ENCODE data around the gene NDUFB8.

Gene NDUFB8

DNA sequence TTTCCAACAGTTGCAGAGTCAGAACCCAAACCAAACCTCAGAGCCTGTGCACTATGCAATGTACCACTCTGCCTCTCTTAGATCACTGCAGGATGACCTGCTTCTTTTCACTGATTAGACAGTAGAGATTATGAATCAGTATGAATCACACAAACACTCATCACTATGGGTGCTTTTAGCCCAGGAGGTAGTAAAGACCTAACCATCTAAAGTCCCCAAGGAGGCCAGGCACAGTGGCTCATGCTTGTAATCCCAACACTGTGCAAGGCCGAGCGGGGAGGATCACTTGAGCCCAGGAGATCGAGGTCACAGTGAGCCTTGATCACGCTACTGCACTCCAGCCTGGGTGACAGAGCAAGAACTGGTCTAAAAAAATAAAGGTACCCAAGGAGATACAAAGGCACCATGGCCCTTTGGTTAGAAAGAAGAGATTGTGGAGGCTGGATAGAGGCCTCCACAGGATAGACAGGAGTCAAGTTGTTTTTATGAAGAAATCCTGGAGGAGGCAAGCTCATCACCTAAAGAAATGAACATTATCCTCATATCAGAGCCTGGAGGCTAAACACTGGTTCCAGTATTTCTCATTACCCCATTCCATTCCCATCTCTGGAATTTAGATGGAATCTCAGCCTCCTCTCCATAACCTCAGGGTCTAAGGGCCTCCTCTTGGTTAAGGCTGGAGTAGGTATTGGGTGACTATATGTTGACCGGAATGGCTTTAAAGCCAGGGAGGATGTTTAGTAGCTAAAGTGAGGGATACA, 22.9 kb downstream of the NDUFB8 start:
- no peak for DNase-seq

DNA sequence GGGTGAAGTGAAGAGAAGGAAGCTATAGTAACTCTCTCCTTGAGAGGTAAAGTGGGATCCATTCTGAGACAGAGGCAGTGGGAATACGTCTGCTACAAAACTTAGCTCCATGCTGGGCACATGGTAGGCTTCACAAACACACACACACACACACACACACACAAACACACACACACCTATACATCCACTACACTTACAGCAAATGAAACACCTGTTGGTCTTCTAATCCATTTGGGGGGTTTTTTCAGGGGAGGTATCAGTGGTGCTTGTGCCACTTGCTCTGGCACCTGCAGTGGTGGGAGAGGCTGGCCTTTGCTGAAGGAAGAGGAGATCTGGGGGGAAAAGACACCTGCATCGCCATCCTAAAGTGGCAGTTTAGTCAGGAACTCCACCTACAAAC, 24.5 kb downstream of the NDUFB8 start:
- no peak for DNase-seq

DNA sequence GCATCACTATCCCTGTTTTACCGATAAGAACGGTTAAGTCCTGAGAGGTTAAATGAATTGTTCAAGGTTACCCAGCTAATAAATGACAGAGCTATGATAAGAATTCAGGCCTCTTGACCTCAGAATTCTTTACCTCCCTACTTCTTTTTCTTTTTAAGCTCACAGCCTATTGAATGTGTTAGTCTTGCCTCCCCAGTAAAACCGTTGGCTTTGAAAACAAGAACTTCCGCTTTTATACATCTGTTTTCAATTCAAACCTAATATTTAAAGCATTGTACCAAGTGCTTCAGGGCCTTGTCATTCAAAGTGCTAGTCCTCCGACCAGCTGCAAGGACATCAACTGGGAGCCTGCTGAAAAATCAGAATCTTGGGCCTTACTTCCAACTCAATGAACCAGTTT, 25.6 kb downstream of the NDUFB8 start:
- no peak for DNase-seq

DNA sequence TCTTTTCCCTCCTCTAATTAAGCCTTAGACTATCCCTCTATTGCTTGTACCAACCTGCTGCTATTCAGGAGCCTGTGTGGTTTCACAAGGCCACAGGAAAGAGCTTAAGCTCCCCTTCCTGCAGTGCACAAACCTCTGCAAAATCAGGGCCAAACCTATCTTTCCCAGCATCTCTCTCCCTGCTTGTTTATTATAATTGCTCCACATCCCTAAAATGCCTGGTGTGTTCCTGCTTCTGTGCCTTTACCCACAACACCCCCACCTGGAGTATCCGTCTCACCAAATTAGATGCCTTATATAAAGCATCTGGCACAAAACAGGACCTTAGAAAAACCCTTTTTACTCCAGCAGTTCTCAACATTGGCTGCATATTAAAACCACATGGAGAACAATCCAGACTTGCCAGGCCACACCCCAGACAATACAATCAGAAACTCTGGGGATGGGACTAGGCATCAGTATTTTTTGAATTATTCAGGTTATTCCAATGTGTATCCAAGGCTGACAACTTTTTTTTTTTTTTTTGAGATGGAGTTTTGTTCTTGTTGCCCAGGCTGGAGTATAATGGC, 26.7 kb downstream of the NDUFB8 start:
- no peak for DNase-seq

DNA sequence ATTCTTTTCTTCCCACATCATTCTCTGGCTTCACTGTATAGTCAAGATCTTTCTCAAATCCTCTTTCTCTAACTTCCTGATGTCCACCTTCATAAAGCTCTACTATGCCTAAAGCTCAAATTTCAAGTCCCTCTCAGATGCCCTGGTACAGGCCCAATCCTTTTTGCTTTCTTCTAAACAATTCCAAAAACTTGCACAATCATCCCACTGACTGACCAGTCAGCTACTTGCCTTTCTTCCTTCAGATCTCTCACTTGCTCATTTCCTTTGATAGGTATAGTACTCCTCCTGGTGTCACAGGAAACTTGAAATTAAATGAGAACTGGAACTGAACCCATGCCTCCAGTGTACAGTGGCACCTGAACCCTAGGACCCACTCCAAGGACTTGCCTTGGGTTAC, 28.2 kb downstream of the NDUFB8 start:
- DNase-seq = no peak

DNA sequence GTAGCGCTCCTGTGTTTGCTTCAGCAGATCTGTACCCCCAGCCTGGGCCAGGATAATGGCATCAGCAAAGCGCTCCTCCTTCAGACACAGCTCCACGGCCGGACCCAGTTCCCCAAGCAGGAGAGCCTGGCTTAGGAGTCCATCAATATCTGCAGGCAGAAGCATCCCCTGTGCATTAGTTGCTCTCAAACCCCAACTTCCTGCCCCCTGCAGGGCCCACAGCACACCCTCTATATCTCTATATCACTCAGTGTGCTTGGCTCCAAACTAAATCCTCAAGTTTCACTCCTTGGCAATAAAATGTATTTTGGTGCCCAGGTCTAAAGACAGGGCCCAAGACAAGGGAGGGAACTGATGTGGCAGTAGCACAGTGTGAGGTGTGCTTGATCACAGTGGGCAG, 31.6 kb downstream of the NDUFB8 start:
- DNase-seq = no peak

DNA sequence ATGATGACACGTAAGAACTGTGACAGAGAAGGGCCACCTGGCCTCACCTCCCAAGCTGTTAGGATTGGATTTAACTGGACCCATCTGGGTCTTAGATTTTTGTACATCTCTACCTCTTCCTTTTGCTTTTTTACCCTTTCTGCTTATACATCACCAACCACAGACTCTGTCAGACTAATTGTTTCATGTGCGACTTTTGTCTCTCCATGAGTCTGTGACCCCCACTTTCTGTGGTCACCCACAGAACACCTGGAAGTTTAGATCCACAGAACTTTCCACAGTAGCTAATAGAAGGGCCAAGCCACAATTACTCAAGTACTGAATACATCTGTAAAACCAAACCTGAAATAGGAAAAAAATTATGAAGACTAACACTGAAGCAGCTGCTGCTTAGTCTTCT, 33.1 kb downstream of the NDUFB8 start:
- no peak for DNase-seq

DNA sequence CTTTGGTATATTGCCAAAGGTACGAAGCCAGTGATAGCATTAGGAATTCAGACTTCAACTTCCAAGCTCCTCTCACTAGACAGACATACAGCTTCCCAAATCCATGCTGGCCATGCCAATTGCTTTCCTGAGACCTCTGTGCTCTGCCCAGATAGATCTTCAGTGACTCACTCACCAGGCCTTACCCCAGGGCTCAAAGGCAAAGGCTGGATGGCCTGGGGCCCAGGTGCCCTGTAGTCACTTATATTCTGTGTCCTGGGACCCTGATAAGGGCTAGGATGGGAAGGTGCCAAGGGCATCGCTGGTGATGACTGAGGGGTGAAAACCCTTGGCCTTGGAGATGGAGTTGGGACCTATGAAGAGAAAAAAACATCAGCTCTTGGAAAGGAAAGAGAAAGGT, 39.1 kb downstream of the NDUFB8 start:
- DNase-seq = no peak

DNA sequence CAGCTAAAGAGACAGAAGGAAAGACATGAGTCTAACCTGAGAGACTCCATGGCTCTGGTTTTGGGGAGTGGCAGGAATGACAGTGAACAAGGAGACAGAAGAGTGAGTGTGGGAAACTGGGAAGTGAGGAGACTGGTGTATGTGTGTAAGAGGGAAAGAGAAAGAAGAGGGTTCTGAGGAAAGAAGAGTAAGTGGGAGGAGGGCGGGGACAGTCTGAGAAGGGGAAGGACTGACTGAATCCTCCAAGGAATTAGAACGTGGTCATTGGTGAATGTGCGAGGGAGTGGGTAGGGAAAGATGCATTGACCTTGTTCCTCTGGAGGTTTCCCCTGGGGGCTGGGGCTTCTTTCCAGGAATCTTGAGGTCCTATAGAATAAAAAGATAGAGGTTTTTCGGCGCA, 40.3 kb downstream of the NDUFB8 start:
- no peak for DNase-seq

DNA sequence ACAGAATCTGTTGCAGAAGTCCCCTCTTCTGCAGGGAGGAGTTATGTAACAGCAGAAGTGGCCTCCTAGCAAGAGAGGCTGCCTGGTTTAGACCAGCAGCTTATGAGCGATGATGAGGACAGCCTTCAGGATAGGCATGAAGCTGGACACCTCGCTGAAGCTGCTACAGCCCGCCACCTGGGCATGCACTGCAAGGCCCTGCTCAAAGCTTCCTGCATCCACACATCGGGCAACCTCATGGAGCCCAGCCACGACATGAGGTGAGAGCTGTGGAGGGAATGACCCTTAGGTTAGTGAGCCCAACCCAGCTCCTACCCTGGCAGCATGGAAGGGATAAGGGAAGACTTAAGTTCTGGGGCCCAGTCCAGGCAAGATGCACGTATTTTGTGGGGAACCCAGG, 42.1 kb downstream of the NDUFB8 start:
- no peak for DNase-seq

DNA sequence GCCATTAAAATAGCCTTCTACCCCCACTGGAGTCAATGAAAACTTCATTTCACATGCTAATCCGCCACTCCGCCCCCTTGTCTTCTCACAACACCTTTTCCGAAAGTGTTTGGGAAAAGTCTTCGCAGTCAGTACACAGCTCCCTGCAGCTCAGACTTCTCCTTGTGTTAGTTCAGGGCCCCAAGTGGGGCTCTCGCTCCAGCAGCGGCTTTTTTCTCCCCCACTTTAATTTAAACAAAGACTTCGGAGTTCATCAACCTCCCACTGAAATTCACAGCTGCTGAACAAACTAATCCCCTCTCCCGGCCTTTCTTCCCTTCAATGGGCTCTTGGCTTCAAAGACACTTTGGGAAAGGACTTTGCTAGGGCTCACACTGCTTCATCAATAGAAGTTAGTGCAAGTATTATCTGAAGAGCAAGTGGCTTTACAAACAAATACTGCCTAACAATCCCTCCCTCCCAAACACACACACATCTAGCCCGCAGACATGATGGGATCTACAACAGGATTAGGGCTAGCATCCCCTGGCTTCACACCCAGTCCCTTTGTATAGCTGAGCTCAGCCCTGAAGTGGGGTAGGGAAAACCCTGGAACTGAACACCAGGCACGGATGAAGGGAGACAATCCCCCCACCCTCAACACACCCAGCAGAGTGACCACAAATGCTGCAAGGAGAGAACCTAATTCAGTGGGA, 43.7 kb downstream of the NDUFB8 start:
- DNase-seq = no peak

DNA sequence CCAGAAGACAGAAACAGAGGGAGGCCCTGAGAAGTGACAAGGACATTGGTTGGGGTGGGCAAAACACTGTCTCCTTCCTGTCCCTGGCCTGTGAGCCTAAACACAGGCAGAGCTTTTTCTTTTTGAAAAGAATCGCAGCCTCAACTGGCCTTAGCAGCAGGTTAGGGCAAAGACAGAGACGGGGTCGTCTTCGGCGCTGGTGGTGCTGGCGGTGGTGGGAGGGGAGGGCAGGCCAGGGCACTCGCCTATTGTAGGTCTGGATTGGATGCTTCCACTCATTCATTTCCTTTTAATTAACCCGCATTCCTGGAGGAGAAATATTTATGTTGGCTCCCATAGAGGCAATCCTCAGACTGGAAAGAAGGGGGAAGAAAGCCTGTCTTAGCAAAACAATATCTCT, 44.3 kb downstream of the NDUFB8 start:
- DNase-seq = no peak

DNA sequence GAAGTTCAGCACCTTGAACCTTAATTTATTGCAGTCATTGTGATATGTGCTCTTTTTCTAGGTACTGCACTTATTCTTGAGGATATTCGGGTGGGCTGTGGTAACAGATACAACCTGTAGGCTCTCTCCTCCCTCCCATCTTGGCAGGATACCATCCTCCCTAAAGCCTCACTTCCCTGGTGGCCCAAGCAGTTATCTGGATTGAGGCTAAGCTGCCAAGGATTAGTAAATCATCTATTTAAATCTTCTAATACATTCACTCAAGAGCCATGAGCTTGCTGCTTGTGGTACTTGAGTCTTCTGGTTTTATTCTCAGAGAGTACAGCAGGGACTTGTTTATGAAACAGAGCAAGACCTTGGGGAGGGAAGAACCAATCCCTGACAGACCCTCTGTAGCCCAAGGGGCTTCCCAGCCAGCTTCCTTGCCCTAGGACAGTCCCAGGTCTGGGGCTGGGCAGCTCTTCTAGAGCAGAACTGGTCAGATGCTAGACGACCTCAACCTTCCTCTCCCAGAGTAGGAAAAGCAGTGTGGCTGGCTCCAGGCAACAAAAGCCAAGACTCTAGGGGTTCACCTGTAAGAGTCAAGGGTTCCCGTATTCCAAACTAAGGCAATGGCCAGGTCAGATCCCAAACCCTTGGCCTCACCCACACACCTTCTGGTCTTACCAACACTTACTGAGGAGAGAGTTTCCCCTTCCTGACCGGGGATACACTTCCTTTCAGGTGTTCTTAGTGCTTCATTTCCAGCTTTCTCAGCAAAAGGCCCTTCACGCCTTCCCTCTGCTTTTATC, 45.6 kb downstream of the NDUFB8 start:
- DNase-seq = no peak

DNA sequence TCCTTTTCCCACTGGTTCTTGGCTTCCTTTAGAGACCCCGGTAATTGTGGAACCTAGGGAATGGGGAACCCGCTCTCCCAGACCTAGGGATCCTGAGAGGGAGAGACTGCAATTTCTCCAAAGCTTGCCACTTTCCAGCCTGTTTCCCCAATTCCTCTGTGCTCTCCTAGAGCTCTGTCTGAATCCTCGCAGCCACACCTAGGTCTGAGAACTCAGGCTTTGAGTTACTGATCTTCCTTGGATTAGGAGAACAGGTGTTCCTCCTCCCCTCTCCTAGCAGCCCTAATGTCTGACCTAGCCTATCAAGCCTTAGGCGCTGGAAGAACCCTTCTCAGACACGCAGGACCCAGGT, 46.9 kb downstream of the NDUFB8 start:
- no peak for DNase-seq

DNA sequence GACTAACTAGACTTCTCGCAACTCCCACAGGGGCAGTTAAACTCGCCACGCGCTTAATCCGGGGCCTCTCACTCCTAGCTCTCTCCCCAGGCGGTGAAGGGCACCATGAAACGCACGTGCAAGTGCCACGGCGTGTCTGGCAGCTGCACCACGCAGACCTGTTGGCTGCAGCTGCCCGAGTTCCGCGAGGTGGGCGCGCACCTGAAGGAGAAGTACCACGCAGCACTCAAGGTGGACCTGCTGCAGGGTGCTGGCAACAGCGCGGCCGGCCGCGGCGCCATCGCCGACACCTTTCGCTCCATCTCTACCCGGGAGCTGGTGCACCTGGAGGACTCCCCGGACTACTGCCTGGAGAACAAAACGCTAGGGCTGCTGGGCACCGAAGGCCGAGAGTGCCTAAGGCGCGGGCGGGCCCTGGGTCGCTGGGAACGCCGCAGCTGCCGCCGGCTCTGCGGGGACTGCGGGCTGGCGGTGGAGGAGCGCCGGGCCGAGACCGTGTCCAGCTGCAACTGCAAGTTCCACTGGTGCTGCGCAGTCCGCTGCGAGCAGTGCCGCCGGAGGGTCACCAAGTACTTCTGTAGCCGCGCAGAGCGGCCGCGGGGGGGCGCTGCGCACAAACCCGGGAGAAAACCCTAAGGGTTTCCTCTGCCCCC, 47.4 kb downstream of the NDUFB8 start:
- DNase-seq = peak; percentile 0

DNA sequence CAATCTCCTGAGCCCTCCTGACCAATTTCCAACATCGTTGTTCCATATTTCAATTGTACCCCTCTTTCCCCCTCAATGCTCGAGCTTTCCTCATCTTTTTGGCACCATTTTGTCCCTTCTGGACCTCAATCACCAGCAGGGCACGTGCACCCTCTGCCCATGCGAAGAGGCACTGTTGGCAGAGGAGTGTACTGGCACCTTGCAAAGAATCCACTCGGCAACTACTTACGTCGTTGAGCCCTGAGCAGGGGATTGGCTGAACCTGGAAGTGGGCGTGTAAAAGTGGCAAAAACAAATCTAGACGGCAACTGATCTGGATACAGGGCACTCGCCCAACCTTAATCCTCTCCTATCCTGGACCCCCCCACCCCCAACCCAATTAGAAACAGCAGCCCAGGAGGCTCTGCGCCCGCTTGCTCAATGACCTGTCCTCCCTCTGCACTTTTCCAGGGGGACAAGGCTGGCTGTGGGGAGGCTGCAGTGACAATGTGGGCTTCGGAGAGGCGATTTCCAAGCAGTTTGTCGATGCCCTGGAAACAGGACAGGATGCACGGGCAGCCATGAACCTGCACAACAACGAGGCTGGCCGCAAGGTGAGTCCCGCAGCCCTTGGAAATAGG, 48.1 kb downstream of the NDUFB8 start:
- DNase-seq = peak; percentile 45

DNA sequence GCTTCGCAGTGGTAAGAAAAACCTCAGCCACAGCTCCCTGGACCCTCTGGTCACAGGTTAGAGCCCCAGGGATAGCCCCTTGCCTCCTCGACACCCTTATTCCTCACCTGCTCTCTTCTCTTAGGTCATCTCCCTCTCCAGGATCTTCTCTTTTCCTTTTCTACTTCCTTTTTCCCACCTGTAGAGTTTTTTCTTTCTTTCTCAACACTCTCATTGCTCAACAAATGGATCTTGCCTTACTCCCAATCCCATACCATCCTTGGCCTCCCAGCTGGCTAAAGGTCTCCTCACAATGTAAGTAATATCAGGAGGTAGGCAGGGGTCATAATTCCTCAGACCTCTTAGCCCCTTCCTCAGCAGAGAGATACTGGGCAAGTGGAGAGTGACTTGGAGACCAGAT, 49.7 kb downstream of the NDUFB8 start:
- no peak for DNase-seq

DNA sequence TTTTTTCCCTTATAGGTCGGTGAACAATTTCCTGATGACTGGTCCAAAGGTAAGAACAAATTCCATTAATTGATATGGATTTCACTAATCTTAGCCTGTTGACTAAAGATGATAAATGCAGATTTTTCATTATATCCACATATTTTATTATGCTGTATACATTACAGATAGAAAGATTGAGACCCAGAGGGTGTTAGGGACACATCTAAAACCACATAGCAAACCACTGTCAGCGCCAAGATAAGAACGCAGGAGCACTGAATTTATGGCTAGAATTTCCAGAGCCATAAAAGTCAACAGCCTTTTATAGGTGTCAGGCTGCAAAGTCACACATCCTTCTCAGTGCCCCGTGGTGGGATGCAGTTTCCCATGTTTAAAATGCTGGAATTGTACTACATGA, 50.6 kb downstream of the NDUFB8 start:
- DNase-seq = no peak

DNA sequence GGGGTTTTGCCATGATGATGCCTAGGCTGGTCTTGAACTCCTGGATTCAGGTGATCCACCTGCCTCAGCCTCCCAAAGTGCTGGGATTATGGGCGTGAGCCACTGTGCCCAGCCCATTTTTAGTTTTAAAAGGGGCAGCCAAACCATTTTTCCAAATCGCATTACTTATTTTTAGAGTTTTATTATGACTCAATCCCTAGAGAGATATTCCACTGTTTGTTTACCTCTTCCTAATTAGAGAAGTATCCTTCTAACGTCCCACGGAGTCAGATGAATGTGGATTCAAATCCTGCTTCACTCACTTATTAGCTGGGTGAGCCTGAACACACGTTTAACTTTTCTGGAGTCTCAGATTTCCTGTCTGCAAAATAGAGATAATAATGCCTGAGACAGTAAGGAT, 51.7 kb downstream of the NDUFB8 start:
- no peak for DNase-seq

Measured in NCI-H2081 treated with DMSO at 0.1 percent for 48 hours (cell line).